ENCODE results near the gene SRGAP1. TPM values are rescaled to one million over a fixed set of nuclear protein-coding genes. Genes with fewer than 3 reads are reported as not detected.

SRGAP1 gene
- total RNA-seq, 4 donors from 2014 or later, result 7.6 to 17.5 (median 14.6) TPM

DNA sequence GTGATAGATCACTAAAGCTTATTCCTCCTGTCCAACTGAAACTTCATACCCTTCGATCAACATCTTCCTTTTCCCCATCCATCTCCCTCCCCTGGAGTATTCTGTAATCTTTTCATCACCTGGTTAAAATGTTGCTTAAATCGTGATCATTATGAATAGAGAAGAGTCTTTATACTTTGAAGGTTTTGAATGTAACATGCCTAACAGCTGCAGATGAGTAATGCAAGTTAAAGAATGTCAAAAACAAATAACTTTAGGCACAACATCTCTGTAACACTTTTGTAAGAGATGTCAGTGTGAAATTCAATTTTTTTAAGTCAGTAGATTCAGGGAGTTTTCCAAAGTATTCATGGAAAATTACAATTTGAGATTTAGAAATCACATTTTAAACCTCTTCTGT is 39.8 kb upstream of the SRGAP1 start:
- Histone ChIP-seq H3K4me3 (no peak overlapping the region), H3K9me3 (no peaks in the 10 kb centered on the region), H3K27me3 (no peaks in the 10 kb centered on the region), H3K4me1 (no peaks in the 10 kb centered on the region), H3K27ac (replicated peaks in 1 of 4) (no peak overlapping the region), H3K36me3 (peaks cover 0 to 46% (median 16%) of the 10 kb centered on the region in 4 donors)
- intact Hi-C loops (cut with DNase I), result loop anchor here (10.0 kb wide), 1 partner anchor 140 kb away; the partner anchor contains the start of gene DPY19L2
- 87% methylated on average over 2 of the region's 2 CpGs for WGBS
- TF ChIP-seq POLR2AphosphoS5 (IDR thresholded peaks at IDR 0.05), result no peak
- TF ChIP-seq, protein P1, sequence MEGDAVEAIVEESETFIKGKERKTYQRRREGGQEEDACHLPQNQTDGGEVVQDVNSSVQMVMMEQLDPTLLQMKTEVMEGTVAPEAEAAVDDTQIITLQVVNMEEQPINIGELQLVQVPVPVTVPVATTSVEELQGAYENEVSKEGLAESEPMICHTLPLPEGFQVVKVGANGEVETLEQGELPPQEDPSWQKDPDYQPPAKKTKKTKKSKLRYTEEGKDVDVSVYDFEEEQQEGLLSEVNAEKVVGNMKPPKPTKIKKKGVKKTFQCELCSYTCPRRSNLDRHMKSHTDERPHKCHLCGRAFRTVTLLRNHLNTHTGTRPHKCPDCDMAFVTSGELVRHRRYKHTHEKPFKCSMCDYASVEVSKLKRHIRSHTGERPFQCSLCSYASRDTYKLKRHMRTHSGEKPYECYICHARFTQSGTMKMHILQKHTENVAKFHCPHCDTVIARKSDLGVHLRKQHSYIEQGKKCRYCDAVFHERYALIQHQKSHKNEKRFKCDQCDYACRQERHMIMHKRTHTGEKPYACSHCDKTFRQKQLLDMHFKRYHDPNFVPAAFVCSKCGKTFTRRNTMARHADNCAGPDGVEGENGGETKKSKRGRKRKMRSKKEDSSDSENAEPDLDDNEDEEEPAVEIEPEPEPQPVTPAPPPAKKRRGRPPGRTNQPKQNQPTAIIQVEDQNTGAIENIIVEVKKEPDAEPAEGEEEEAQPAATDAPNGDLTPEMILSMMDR (IDR thresholded peaks at IDR 0.05), result no peak
- TF ChIP-seq EP300 (IDR thresholded peaks at IDR 0.05), result no peak
- TF ChIP-seq POLR2A (IDR thresholded peaks at IDR 0.05; ENCODE audit: low read depth), result no peak
- no peak for DNase-seq (ENCODE audit: extremely low spot score)

DNA sequence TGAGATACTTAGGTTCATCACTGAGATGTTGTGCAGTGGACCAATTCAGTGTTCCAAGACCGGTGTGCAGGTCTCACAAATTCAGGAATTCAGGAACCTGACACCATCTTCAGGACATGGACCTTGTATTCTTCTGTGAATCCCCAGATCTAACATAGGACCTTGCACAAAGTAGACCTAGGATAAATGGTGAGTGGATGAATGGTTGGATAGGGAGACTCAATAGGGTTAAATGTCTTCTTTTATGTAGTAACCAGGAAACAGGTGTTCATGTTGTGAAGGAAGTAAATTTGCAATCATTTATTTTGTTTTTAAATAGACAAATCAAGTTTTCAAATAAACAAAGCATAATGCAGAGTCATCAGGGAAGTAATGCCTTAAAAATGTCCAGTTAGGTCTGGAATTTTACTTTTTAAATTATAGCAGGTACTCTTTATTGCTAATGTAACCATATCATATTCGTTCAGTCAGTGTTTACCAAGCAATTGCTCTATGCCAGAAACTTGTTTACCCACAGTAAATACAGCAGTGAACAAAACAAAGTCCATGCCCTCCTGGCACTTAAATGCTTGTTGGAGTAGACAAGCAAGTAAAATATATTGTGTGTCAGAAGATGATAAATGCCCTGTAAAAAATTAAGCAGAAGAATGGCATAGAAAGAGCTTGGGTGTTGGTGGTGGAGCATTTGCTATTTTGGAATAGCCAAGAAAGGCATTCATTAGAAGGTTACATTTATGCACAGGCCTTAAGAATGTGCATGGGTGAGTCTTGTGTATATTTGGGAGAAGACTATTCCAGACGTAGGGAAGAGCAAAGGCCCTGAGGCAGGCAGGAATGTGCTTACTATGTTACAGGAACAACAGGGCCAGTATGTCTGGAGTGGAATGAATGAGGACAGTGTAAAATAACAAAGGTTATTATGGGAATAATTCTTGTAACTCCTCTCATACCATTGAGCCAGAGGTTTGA is 38.5 kb upstream of the SRGAP1 start:
- DNase-seq (ENCODE audit: extremely low spot score), result no peak
- no peak for TF ChIP-seq EP300 (IDR thresholded peaks at IDR 0.05)
- no peak for TF ChIP-seq POLR2AphosphoS5 (IDR thresholded peaks at IDR 0.05)
- no peak for TF ChIP-seq POLR2A (IDR thresholded peaks at IDR 0.05; ENCODE audit: low read depth)
- TF ChIP-seq, protein P1 (IDR thresholded peaks at IDR 0.05), result no peak
- Histone ChIP-seq H3K36me3 (peaks cover 0 to 46% (median 16%) of the 10 kb centered on the region in 4 donors), H3K27me3 (no peaks in the 10 kb centered on the region), H3K27ac (replicated peaks in 1 of 4) (no peak overlapping the region), H3K4me3 (no peak overlapping the region), H3K9me3 (no peaks in the 10 kb centered on the region), H3K4me1 (no peaks in the 10 kb centered on the region)
- WGBS, result 74% methylated on average over 3 of the region's 3 CpGs
- intact Hi-C loops (cut with DNase I), result loop anchor here (10.0 kb wide), 1 partner anchor 141 kb away; the partner anchor contains the start of gene DPY19L2

DNA sequence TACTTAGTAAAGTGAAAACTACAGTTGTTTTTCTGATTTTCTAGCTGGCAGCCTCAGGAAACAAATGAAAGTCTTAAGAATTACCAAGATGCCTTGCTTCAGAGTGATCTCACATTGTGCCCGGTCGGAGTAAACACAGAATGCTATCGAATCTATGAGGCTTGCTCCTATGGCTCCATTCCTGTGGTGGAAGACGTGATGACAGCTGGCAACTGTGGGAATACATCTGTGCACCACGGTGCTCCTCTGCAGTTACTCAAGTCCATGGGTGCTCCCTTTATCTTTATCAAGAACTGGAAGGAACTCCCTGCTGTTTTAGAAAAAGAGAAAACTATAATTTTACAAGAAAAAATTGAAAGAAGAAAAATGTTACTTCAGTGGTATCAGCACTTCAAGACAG is 35.9 kb upstream of the SRGAP1 start:
- peaks cover 0 to 46% (median 16%) of the 10 kb centered on the region in 4 donors for H3K36me3 ChIP-seq
- H3K4me1 ChIP-seq, result no peaks in the 10 kb centered on the region
- no peaks in the 10 kb centered on the region for H3K9me3 ChIP-seq
- H3K27me3 ChIP-seq, result no peaks in the 10 kb centered on the region
- DNase-seq (ENCODE audit: extremely low spot score), result no peak
- TF ChIP-seq EP300 (IDR thresholded peaks at IDR 0.05) (no peak), POLR2A (IDR thresholded peaks at IDR 0.05; ENCODE audit: low read depth) (no peak), POLR2AphosphoS5 (IDR thresholded peaks at IDR 0.05) (no peak)
- TF ChIP-seq, protein P1 (IDR thresholded peaks at IDR 0.05), result no peak
- 83% methylated on average over 5 of the region's 5 CpGs for whole genome bisulfite sequencing
- no peak overlapping the region for H3K27ac ChIP-seq (replicated peaks in 1 of 4)
- H3K4me3 ChIP-seq, result no peak overlapping the region
- intact Hi-C loops (cut with DNase I), result loop anchor here (10.0 kb wide), 1 partner anchor 144 kb away; the partner anchor contains the start of gene DPY19L2

DNA sequence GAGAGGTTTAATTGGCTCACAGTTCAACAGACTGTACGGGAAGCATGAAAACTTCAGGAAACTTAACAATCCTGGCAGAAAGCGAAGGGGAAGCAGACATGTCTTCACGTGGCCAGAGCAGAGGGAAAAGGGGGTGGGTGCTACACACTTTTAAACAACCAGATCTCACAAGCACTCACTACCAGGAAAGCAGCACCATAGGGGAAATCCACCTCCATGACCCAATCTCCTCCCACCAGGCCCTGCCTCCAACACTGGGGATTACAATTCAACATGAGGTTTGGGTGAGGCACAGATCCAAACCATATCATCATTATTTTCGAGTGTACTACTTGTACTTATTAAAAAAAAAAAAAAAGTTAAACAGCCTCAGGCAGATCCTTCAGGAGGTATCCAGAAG is 34.9 kb upstream of the SRGAP1 start:
- Histone ChIP-seq H3K4me3 (no peak overlapping the region), H3K9me3 (no peaks in the 10 kb centered on the region), H3K27ac (replicated peaks in 1 of 4) (no peak overlapping the region), H3K36me3 (peaks cover 0 to 46% (median 16%) of the 10 kb centered on the region in 4 donors), H3K27me3 (no peaks in the 10 kb centered on the region), H3K4me1 (no peaks in the 10 kb centered on the region)
- TF ChIP-seq POLR2AphosphoS5 (IDR thresholded peaks at IDR 0.05), result no peak
- no peak for TF ChIP-seq POLR2A (IDR thresholded peaks at IDR 0.05; ENCODE audit: low read depth)
- TF ChIP-seq, protein P1 (IDR thresholded peaks at IDR 0.05), result no peak
- no peak for TF ChIP-seq EP300 (IDR thresholded peaks at IDR 0.05)
- intact Hi-C loops (cut with DNase I), result loop anchor here (10.0 kb wide), 1 partner anchor 145 kb away; the partner anchor contains the start of gene DPY19L2
- 63% methylated on average over 4 of the region's 4 CpGs for WGBS
- no peak for DNase-seq (ENCODE audit: extremely low spot score)
